ENCODE data around the gene NUDCD2.

GRCh38 chr5:163503106-163504078 lies 43.5 kb upstream of the NUDCD2 start:
- no peak for TF ChIP-seq CREB1 (IDR thresholded peaks at IDR 0.05; ENCODE audit: low read depth)
- TF ChIP-seq EP300 (IDR thresholded peaks at IDR 0.05; ENCODE audit: borderline replicate concordance): no peak
- TF ChIP-seq FOXM1 (IDR thresholded peaks at IDR 0.05; ENCODE audit: borderline replicate concordance, low read depth): no peak
- TF ChIP-seq, protein P1, sequence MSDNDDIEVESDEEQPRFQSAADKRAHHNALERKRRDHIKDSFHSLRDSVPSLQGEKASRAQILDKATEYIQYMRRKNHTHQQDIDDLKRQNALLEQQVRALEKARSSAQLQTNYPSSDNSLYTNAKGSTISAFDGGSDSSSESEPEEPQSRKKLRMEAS (IDR thresholded peaks at IDR 0.05): no peak
- no peak for TF ChIP-seq TEAD4 (IDR thresholded peaks at IDR 0.05)
- TF ChIP-seq YY1 (IDR thresholded peaks at IDR 0.05; ENCODE audit: low read depth): no peak
- TF ChIP-seq TAF1 (IDR thresholded peaks at IDR 0.05; ENCODE audit: low read depth): no peak

Measured in Ishikawa (cell line).